HCT116 (cell line): Measurements from ENCODE around the gene S1PR3.

Experiments
- EZH2 ChIP-seq: fragments of 200-600 bp; sonication (generic); IDR thresholded peaks from 2 replicates; pipeline ENCODE4 v1.6.1; 2017; ENCODE audit warnings: antibody characterized with exemption, mixed run types
- POLR2A ChIP-seq: IDR thresholded peaks from 2 replicates; pipeline ENCODE4 v1.7.0; 2011; ENCODE audit warnings: borderline replicate concordance; ENCODE audit not compliant: insufficient read depth, insufficient read length; ENCODE audit errors: extremely low read depth
- RAD21 ChIP-seq: IDR thresholded peaks from 2 replicates; pipeline ENCODE4 v1.6.1; 2012; ENCODE audit warnings: low read depth, mild to moderate bottlenecking
- ZNF274 ChIP-seq: fragments of 200-500 bp; sonication (Bioruptor generic); IDR thresholded peaks from 2 replicates; pipeline ENCODE4 v1.6.1; 2014; ENCODE audit warnings: mild to moderate bottlenecking, low read depth, low read length, inconsistent platforms
- TF ChIP-seq, protein P1 (sequence below), 3 experiments: fragments of 200-600 bp in 1 of 3; sonication (generic) in 1 of 3; IDR thresholded peaks in 2 of 3; conservative IDR thresholded peaks in 1 of 3; 2 replicates each; pipeline ENCODE4 v1.5.1; 2012 to 2017; ENCODE audit warnings: low read depth in 2 of 3, low read length in 2 of 3, antibody characterized with exemption in 1 of 3, borderline replicate concordance in 1 of 3, control low read depth in 1 of 3, mild to moderate bottlenecking in 1 of 3, mixed read lengths in 1 of 3, mixed run types in 1 of 3, moderate library complexity in 1 of 3; ENCODE audit not compliant: insufficient read depth in 1 of 3

DNA sequence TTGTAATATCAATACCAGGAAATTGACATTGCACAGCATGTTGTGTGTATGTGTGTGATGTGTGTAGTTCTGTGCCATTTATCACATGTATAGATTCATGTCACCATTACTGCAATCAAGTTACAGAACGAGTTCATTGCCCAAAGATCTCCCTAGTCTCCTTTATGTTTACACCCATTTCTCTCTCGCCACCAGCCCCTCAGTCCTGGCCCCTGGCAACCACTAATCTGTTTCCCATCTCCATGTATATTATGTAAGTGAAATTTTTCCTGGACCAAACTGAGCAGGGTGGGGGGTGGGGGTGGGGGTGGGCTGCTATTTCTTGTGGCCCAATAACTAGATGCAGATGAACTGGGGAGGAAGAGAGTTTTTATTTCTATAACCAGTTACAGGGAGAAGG lies 11.5 kb upstream of the S1PR3 start:
- TF ChIP-seq, protein P1, sequence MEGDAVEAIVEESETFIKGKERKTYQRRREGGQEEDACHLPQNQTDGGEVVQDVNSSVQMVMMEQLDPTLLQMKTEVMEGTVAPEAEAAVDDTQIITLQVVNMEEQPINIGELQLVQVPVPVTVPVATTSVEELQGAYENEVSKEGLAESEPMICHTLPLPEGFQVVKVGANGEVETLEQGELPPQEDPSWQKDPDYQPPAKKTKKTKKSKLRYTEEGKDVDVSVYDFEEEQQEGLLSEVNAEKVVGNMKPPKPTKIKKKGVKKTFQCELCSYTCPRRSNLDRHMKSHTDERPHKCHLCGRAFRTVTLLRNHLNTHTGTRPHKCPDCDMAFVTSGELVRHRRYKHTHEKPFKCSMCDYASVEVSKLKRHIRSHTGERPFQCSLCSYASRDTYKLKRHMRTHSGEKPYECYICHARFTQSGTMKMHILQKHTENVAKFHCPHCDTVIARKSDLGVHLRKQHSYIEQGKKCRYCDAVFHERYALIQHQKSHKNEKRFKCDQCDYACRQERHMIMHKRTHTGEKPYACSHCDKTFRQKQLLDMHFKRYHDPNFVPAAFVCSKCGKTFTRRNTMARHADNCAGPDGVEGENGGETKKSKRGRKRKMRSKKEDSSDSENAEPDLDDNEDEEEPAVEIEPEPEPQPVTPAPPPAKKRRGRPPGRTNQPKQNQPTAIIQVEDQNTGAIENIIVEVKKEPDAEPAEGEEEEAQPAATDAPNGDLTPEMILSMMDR (IDR thresholded peaks at IDR 0.05 in 2 of 3, conservative IDR thresholded peaks at IDR 0.05 in 1 of 3; ENCODE audit: borderline replicate concordance in 1 of 3, insufficient read depth in 1 of 3, low read depth in 2 of 3, low read length in 2 of 3): no peak
- TF ChIP-seq RAD21 (no peak), ZNF274 (no peak), POLR2A (no peak), EZH2 (no peak)
